NCI-H1694 treated with DMSO at 0.1 percent for 48 hours (cell line): ENCODE measurements around the gene GBGT1.

Source experiments
- DNase-seq: peaks from one replicate; lab custom pipeline; 2025; lab: John Stamatoyannopoulos, UW

Gene GBGT1

DNA sequence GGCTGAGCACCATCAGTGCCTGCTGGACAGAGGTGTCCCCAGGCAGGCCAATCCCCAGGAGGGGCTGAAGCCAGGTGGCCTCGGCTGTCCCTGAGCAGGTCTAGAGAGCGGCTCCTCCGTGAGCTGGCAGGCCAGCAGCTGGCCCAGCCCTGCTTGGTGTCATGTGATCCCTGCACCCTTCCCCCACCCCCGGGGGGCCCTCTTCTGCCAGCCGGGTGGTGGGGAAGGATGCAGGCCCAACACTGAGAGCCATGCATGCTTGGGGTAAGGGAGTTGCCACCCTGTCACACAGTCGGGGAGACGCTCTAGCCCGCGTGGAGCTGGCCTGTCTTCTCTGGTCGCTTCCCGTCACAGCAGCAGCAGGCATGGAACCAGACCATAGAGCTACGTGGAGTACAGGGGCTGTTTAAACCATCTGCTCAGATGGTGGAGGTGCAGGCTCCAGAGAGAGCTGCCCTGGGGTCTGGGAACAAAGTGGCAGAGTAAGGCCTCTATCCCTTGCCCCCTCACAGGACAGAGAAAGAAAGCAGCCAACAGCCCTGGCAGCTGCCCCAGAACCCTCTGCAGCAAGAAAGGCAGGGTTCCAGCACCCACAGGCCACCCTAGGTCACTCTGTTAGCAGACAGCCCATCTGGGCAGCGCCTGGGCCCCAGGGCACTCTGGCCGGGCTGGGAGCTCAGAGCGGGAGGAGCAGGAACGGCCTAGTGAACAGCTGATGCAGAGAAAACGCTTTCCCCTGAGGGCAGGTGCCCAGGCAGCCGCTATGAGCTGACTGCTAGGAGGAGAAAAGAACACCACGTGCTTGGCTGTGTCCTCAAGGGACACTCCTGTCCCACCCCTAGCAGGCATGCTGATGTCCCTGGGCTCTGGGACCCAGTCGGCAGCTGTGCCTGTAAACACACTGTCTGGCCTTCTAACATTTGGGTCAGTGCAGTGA, 49.5 kb downstream of the GBGT1 start:
- peak; percentile 24 for DNase-seq

GRCh38 chr9:133113163-133113948, 50.4 kb downstream of the GBGT1 start:
- DNase-seq, result no peak

- no peak for DNase-seq
Measured at GRCh38 chr9:133112663-133113026, 51.1 kb downstream of the GBGT1 start.

- DNase-seq, result no peak
Measured at GRCh38 chr9:133111808-133112662, 51.7 kb downstream of the GBGT1 start.

DNA sequence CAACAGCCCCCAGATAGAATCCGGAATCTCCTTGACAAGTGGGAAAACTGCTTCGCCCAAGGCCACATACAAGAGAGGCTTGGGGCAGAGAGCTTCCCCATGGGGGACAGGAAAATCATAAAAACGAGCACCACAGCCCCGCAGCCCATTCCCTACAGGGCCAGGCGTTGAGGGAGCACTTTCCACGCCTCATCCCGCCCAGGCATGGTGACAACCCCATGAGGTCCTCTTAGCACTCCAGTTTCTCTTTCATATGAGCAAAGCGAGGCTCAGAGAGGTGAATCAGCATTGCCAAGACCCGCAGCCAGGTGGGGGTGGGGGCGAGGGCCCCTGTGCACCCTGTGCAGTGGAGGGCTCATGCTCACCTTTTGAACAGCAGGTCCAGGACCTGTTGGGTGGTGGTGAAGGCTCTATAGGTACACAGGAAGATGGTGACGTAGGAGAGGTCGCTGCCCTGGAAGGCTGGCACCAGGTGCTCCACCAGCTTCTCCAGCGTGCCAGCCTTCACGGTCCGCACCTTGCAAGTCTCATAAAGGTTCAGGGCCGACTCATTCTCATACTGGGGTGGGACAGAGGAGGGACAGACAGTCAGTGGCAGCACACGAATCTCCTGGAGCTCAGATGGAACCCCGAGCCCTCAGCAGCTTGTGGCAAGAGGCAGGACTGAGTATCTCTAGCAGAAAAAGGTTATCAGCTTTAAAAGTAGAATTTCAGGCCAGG, 53.6 kb downstream of the GBGT1 start:
- DNase-seq, result no peak

DNA sequence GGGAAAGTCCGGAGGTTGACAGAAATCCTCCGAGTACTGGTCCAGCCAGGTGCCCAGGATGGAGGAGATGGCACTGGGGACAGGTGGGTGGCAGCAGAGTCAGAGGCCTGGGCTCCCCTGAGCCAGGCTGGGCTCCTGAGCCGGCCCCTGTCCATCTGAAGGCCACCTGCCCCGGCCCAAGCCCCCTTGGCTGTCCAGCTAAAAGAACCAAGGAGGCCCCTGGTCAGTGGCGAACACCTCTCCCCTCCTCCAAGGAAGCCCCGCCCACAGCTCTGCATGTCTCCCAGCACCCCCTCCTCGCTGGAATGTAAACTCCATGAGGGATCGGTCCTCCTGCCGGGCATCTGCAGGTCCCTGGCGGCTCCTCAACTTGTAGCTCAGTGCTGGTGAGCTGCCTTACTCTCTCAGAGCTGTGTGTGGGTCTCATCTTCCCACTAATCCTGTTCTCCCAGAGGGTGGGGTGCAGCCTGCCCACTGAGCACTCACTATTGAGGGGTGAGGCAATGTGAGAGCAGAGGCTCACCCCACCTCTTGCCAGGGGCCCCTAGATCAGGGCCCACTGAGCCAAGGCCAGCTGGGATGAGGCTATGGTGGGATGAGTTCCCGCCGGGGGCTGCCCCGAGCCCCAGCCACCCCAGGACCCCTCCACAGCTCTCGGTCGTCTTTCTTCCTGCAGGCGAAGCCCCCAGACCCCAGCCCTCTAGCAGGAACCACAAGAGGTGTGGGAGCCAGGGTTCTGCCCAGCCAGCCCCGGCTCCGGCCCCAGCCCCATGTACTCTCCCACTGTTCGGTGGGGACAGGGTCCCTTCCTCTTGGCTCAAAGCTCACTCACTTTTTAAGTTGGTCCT, 54.7 kb downstream of the GBGT1 start:
- no peak for DNase-seq

GRCh38 chr9:133107961-133108793, 55.5 kb downstream of the GBGT1 start:
- DNase-seq, result no peak

GRCh38 chr9:133107245-133107722, 56.4 kb downstream of the GBGT1 start:
- DNase-seq, result no peak

- no peak for DNase-seq
Measured at GRCh38 chr9:133106511-133107244, 57.0 kb downstream of the GBGT1 start.

GRCh38 chr9:133105461-133105770, 58.3 kb downstream of the GBGT1 start:
- no peak for DNase-seq

DNA sequence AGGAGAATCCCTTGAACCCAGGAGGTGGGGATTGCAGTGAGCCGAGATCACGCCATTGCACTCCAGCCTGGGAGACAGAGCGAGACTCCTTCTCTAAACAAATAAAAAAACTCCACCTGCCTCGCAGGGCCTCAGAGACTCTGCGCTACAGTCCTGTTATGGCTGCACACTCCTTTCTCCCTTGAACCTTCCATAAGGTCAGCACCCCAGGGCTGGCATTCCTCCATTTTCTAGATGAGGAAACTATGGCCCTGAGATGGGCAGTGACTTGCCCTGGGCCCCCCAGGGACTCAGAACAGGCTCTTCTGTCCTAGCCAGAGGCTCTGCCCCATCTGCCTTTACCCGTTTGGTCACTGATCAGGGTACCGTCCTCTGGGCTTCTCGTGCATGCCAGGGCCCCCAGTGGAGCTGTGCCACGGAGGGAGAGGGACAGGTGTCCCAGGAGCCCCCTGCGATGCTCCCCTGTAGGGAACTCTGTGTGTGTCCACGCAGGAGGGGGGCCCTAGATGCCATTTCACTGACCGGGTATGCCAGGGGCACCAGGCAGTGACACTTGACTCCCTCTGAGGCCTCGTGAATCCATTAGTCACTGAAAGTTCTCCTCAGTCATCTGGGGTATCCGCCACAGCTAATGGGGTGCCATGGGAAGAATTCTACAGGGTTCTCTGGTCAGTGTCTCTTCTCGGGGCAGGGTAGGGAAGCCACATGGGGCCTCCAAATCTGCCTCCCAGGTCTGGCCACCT, 58.8 kb downstream of the GBGT1 start:
- DNase-seq, result no peak

DNA sequence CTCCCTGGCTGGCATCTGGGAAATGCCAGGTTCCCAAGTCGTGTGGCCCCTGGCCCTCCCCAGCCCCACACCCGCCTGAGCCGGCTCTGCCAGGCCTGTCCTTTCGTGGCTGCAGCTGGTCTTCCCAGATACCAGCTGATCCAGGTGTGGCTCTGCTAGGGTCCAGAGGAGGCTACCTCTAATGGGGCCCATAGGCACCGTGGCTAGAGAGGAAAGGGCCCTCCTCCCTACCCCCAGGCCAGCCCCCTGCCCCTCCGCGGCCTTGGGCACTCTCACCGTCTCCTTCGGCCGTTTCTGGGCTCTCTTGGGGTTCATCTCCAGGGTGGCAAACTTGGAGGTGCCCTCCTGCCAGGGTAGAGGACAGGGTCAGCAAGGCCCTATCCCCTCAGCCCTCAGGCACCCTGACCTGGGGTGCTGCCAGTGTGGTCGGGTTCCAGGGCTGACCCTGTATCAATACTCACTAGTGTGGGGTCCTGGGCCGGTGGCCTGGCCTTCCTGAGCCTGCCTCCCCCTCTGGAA, 59.7 kb downstream of the GBGT1 start:
- DNase-seq, result no peak

GRCh38 chr9:133103183-133103986, 60.3 kb downstream of the GBGT1 start:
- DNase-seq, result no peak
